ENCODE data around the gene CDYL2.

CDYL2 gene

GRCh38 chr16:80618862-80619648 lies 185.3 kb downstream of the CDYL2 start:
- DNase-seq, result no peak

GRCh38 chr16:80616362-80616761 lies 188.0 kb downstream of the CDYL2 start:
- DNase-seq, result no peak

- no peak for DNase-seq
Measured at GRCh38 chr16:80615735-80616134, 188.7 kb downstream of the CDYL2 start.

GRCh38 chr16:80614908-80615671 lies 189.3 kb downstream of the CDYL2 start:
- no peak for DNase-seq

- DNase-seq, result no peak
Measured at GRCh38 chr16:80612461-80613017, 191.9 kb downstream of the CDYL2 start.

GRCh38 chr16:80611930-80612327 lies 192.5 kb downstream of the CDYL2 start:
- DNase-seq, result no peak

GRCh38 chr16:80611171-80611929 lies 193.0 kb downstream of the CDYL2 start:
- no peak for DNase-seq

GRCh38 chr16:80610481-80611156 lies 193.8 kb downstream of the CDYL2 start:
- DNase-seq, result no peak

GRCh38 chr16:80608946-80609345 lies 195.5 kb downstream of the CDYL2 start:
- no peak for DNase-seq

- no peak for DNase-seq
Measured at GRCh38 chr16:80607204-80607603, 197.2 kb downstream of the CDYL2 start.

- DNase-seq, result no peak
Measured at GRCh38 chr16:80606221-80606766, 198.1 kb downstream of the CDYL2 start.

GRCh38 chr16:80604600-80605355 lies 199.6 kb downstream of the CDYL2 start:
- no peak for DNase-seq

GRCh38 chr16:80602894-80603293 lies 201.5 kb downstream of the CDYL2 start:
- no peak for DNase-seq

GRCh38 chr16:80601182-80601581 lies 203.2 kb downstream of the CDYL2 start:
- DNase-seq, result no peak

- no peak for DNase-seq
Measured at GRCh38 chr16:80599466-80599865, 204.9 kb downstream of the CDYL2 start.

GRCh38 chr16:80596507-80597207 lies 207.7 kb downstream of the CDYL2 start:
- DNase-seq, result no peak

- DNase-seq, result no peak
Measured at GRCh38 chr16:80594756-80595155, 209.6 kb downstream of the CDYL2 start.

GRCh38 chr16:80592273-80592672 lies 212.1 kb downstream of the CDYL2 start:
- no peak for DNase-seq

- DNase-seq, result no peak
Measured at GRCh38 chr16:80591071-80591915, 213.1 kb downstream of the CDYL2 start.

- DNase-seq, result no peak
Measured at GRCh38 chr16:80587071-80587470, 217.3 kb downstream of the CDYL2 start.
